WTC11 (cell line): ENCODE data around the gene MEGF9.
"Not testable (repeated sequence)": the region's sequence is repeated elsewhere in the genome, so short reads cannot be mapped to it uniquely, and the experiment has no call there.

Experiments
- ATF1 ChIP-seq: sonication (generic); formaldehyde crosslinking; IDR thresholded peaks from 2 replicates; pipeline ENCODE4 v1.8.1; 2023; ENCODE audit warnings: mild to moderate bottlenecking, moderate library complexity, missing genetic modification reagents
- CBFB ChIP-seq: sonication (generic); formaldehyde crosslinking; IDR thresholded peaks from 2 replicates; pipeline ENCODE4 v1.8.1; 2022; ENCODE audit warnings: mild to moderate bottlenecking, low read depth, missing genetic modification reagents
- ESRRA ChIP-seq: sonication (generic); formaldehyde crosslinking; IDR thresholded peaks from 2 replicates; pipeline ENCODE4 v1.8.1; 2022; ENCODE audit warnings: mild to moderate bottlenecking, missing genetic modification reagents, borderline replicate concordance
- FOXJ3 ChIP-seq: sonication (generic); formaldehyde crosslinking; IDR thresholded peaks from 2 replicates; pipeline ENCODE4 v1.9.0; 2021; ENCODE audit warnings: missing genetic modification reagents, mild to moderate bottlenecking, borderline replicate concordance
- ZNF263 ChIP-seq: sonication (generic); formaldehyde crosslinking; IDR thresholded peaks from 2 replicates; pipeline ENCODE4 v1.8.1; 2022; ENCODE audit warnings: low read depth, mild to moderate bottlenecking, moderate library complexity, missing genetic modification reagents
- ZNF423 ChIP-seq: fragments of 250-450 bp; sonication (Bioruptor Pico); IDR thresholded peaks from 2 replicates; pipeline ENCODE4 v2.1.2; 2022; ENCODE audit warnings: mild to moderate bottlenecking, moderate library complexity
- TF ChIP-seq, protein P1 (sequence below): fragments of 200-600 bp; IDR thresholded peaks from 2 replicates; pipeline ENCODE4 v1.8.0; 2022; ENCODE audit warnings: antibody characterized with exemption
- TF ChIP-seq, protein P2 (sequence below): fragments of 250-450 bp; sonication (Bioruptor Pico); IDR thresholded peaks from 2 replicates; pipeline ENCODE4 v1.8.0; 2021; ENCODE audit warnings: mild to moderate bottlenecking
- TF ChIP-seq, protein P3 (sequence below): sonication (generic); formaldehyde crosslinking; IDR thresholded peaks from 2 replicates; pipeline ENCODE4 v1.8.1; 2023; ENCODE audit warnings: mild to moderate bottlenecking, missing genetic modification reagents, moderate library complexity
- TF ChIP-seq, protein P4 (sequence below): sonication (generic); formaldehyde crosslinking; IDR thresholded peaks from 2 replicates; pipeline ENCODE4 v1.8.1; 2022; ENCODE audit warnings: mild to moderate bottlenecking, missing genetic modification reagents, moderate library complexity, borderline replicate concordance
- TF ChIP-seq, protein P5 (sequence below): sonication (generic); formaldehyde crosslinking; IDR thresholded peaks from 2 replicates; pipeline ENCODE4 v1.8.1; 2022; ENCODE audit warnings: missing genetic modification reagents, borderline replicate concordance
- TF ChIP-seq, protein P6 (sequence below): sonication (generic); formaldehyde crosslinking; conservative IDR thresholded peaks from 2 replicates; pipeline ENCODE4 v1.8.1; 2022; ENCODE audit warnings: mild to moderate bottlenecking, missing genetic modification reagents

DNA sequence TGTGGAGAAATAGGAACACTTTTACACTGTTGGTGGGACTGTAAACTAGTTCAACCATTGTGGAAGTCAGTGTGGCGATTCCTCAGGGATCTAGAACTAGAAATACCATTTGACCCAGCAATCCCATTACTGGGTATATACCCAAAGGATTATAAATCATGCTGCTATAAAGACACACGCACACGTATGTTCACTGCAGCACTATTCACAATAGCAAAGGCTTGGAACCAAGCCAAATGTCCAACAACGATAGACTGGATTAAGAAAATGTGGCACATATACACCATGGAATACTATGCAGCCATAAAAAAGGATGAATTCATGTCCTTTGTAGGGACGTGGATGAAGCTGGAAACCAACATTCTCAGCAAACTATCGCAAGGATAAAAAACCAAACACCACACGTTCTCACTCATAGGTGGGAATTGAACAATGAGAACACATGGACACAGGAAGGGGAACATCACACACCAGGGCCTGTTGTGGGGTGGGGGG lies 162.0 kb downstream of the MEGF9 start:
- TF ChIP-seq, protein P1, sequence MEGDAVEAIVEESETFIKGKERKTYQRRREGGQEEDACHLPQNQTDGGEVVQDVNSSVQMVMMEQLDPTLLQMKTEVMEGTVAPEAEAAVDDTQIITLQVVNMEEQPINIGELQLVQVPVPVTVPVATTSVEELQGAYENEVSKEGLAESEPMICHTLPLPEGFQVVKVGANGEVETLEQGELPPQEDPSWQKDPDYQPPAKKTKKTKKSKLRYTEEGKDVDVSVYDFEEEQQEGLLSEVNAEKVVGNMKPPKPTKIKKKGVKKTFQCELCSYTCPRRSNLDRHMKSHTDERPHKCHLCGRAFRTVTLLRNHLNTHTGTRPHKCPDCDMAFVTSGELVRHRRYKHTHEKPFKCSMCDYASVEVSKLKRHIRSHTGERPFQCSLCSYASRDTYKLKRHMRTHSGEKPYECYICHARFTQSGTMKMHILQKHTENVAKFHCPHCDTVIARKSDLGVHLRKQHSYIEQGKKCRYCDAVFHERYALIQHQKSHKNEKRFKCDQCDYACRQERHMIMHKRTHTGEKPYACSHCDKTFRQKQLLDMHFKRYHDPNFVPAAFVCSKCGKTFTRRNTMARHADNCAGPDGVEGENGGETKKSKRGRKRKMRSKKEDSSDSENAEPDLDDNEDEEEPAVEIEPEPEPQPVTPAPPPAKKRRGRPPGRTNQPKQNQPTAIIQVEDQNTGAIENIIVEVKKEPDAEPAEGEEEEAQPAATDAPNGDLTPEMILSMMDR: not testable (repeated sequence)
- TF ChIP-seq ZNF423 (CRISPR knock-in tag); ATF1; CBFB (CRISPR knock-in tag); FOXJ3; ESRRA (CRISPR knock-in tag); ZNF263 (CRISPR knock-in tag): not testable (repeated sequence)
- TF ChIP-seq, protein P2, sequence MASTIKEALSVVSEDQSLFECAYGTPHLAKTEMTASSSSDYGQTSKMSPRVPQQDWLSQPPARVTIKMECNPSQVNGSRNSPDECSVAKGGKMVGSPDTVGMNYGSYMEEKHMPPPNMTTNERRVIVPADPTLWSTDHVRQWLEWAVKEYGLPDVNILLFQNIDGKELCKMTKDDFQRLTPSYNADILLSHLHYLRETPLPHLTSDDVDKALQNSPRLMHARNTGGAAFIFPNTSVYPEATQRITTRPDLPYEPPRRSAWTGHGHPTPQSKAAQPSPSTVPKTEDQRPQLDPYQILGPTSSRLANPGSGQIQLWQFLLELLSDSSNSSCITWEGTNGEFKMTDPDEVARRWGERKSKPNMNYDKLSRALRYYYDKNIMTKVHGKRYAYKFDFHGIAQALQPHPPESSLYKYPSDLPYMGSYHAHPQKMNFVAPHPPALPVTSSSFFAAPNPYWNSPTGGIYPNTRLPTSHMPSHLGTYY: not testable (repeated sequence)
- TF ChIP-seq, protein P3, sequence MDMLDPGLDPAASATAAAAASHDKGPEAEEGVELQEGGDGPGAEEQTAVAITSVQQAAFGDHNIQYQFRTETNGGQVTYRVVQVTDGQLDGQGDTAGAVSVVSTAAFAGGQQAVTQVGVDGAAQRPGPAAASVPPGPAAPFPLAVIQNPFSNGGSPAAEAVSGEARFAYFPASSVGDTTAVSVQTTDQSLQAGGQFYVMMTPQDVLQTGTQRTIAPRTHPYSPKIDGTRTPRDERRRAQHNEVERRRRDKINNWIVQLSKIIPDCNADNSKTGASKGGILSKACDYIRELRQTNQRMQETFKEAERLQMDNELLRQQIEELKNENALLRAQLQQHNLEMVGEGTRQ (CRISPR knock-in tag): not testable (repeated sequence)
- TF ChIP-seq, protein P4, sequence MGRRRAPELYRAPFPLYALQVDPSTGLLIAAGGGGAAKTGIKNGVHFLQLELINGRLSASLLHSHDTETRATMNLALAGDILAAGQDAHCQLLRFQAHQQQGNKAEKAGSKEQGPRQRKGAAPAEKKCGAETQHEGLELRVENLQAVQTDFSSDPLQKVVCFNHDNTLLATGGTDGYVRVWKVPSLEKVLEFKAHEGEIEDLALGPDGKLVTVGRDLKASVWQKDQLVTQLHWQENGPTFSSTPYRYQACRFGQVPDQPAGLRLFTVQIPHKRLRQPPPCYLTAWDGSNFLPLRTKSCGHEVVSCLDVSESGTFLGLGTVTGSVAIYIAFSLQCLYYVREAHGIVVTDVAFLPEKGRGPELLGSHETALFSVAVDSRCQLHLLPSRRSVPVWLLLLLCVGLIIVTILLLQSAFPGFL (CRISPR knock-in tag): not testable (repeated sequence)
- TF ChIP-seq, protein P5, sequence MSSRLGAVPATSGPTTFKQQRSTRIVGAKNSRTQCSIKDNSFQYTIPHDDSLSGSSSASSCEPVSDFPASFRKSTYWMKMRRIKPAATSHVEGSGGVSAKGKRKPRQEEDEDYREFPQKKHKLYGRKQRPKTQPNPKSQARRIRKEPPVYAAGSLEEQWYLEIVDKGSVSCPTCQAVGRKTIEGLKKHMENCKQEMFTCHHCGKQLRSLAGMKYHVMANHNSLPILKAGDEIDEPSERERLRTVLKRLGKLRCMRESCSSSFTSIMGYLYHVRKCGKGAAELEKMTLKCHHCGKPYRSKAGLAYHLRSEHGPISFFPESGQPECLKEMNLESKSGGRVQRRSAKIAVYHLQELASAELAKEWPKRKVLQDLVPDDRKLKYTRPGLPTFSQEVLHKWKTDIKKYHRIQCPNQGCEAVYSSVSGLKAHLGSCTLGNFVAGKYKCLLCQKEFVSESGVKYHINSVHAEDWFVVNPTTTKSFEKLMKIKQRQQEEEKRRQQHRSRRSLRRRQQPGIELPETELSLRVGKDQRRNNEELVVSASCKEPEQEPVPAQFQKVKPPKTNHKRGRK (CRISPR knock-in tag): not testable (repeated sequence)
- TF ChIP-seq, protein P6, sequence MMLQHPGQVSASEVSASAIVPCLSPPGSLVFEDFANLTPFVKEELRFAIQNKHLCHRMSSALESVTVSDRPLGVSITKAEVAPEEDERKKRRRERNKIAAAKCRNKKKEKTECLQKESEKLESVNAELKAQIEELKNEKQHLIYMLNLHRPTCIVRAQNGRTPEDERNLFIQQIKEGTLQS (CRISPR knock-in tag): not testable (repeated sequence)
